HG03060 (cell line): Measurements from ENCODE around the gene EVI2B.
"Not testable (repeated sequence)": the region's sequence is repeated elsewhere in the genome, so short reads cannot be mapped to it uniquely, and the experiment has no call there.

Experiments used
- ATAC-seq: cut with Tn5 transposase; IDR thresholded peaks from one replicate; pipeline ENCODE4 v1.9.1; 2021; ENCODE audit warnings: low read depth, moderate number of reproducible peaks; ENCODE audit not compliant: unreplicated experiment

Gene EVI2B

GRCh38 chr17:31273516-31273915 is 40.3 kb downstream of the EVI2B start:
- no peak for ATAC-seq

DNA sequence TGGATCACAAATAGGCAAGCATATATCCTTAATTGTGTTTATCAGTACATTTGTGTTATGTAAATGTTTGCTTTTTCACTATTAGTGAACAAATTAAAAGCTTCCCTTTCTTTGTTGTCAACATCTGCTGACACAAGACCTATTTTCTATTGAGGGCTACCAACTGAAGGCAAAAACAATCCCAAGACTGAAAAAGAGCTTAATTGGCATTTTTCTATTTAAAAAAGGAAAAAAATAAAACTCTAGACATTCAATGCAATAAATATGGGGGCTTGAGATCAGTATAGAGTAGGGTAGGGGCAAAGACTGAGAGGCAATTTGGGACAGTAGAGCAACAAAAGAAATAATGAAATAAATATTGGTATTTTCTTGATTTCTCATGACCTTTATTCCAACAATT is 41.1 kb downstream of the EVI2B start:
- ATAC-seq: no peak

DNA sequence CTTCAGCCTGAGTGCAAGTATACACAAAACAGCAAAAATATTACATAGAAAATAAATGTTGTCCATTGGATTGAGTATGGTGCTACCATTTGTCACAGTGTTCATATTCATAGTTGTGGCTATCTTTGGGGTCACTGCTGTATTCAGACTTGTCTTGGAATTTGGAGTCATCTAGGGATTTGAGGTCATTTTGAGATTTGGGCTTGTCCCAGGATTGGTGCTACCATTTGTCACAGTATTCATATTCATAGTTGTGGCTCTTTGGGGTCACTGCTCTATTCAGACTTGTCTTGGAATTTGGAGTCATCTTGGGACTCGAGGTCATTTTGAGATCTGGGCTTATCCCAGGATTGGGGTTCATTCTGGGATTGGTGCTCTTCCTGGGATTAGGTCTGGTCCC is 41.6 kb downstream of the EVI2B start:
- ATAC-seq: no peak

- no peak for ATAC-seq
These were observed 44.3 kb downstream of the EVI2B start for GRCh38 chr17:31269578-31269983.

DNA sequence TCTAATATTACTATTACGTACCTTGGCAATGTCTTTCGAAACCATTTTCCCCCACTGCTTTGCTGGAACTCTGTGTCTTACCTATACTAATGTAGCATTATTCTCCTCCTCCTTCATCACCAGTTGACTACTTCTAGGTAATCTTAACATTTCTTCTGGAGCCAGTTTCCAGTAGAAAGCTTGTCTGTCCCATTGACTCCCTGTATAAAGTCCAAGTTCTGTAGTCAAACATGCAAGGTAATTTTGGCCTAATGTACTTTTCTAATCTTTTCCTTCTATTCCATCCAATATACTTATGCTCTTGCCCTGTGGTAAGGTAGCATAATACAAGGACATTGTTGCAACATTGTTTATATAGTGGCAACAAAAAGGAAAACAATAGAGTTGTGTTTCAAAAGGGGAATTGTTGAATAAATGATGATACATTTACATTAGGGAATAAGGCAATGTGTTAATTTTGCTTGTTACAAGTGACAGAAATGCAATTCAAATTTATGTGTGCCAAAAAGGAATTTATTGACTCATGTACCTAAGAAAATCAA is 44.7 kb downstream of the EVI2B start:
- ATAC-seq: no peak

- ATAC-seq: no peak
These were observed 47.8 kb downstream of the EVI2B start for GRCh38 chr17:31266042-31266441.

GRCh38 chr17:31262923-31263322 is 50.9 kb downstream of the EVI2B start:
- not testable (repeated sequence) for ATAC-seq

GRCh38 chr17:31261601-31262000 is 52.3 kb downstream of the EVI2B start:
- no peak for ATAC-seq

DNA sequence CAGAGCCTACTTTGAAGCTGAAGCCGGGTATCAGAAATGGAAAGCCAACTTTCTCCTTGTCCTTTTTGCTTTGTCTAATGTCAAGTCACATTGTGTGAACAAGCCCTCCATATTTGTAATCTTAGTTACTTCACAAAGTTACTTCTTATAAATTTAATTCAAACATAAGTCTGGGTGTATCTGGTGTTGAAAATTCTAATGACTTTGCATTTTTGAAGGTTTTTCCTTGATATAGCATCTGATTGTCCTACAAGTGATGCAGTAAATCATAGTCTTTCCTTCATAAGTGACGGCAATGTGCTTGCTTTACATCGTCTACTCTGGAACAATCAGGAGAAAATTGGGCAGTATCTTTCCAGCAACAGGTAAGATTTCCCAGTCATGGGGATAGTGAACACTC is 53.7 kb downstream of the EVI2B start:
- ATAC-seq: no peak

DNA sequence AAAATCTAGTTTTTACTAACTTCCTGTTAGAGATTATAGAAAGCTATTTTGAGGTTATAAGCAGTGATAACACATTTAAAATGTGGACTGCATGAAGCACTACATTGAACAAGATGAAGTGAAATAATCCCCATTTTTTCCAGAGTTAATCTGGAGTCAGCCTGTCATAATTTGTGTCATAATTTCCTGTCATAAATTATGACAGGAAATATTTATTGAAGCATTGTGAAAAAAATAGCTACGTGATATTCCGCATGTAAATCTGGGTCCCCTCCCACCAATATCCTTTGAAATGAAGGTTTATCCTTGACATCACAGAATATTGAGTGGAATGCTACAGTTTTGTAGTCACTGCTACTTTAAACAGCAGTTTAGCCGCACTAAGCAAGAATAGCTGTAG is 56.9 kb downstream of the EVI2B start:
- ATAC-seq: no peak

GRCh38 chr17:31254654-31255053 is 59.2 kb downstream of the EVI2B start:
- no peak for ATAC-seq
